Mesodermal cell (in vitro differentiated cells): ENCODE measurements around the gene NDC1.
A peak's percentile ranks its signal among the peaks of the same experiment; 100 is the strongest.

ENCODE experiments used
- H3K27ac ChIP-seq: 2 replicates; pipeline ENCODE4 v1.7.0; 2013; ENCODE audit warnings: mild to moderate bottlenecking, low read depth, low read length, moderate library complexity; ENCODE audit not compliant: severe bottlenecking
- H3K36me3 ChIP-seq: 2 replicates; pipeline ENCODE4 v1.7.1; 2013; ENCODE audit warnings: mild to moderate bottlenecking, low read length, moderate library complexity; ENCODE audit not compliant: control insufficient read depth, insufficient read depth
- H3K4me1 ChIP-seq: one replicate; pipeline ENCODE4 v1.7.1; 2013; ENCODE audit warnings: mild to moderate bottlenecking, low read length; ENCODE audit not compliant: insufficient read depth, control insufficient read depth, poor library complexity, severe bottlenecking
- H3K4me3 ChIP-seq: 2 replicates; pipeline ENCODE4 v1.7.0; 2013; ENCODE audit warnings: low read length, control low read depth, mild to moderate bottlenecking; ENCODE audit not compliant: insufficient read depth, poor library complexity, severe bottlenecking; ENCODE audit errors: extremely low read depth
- H3K9me3 ChIP-seq: 2 replicates; pipeline ENCODE4 v1.7.1; 2013; ENCODE audit warnings: mild to moderate bottlenecking, low read length, moderate library complexity; ENCODE audit not compliant: control insufficient read depth
- WGBS, 2 experiments: methylation state at CpG; one replicate each; pipeline ENCODE4 v1.1.5; 2013; ENCODE audit warnings: missing lambda C conversion rate in 2 of 2; ENCODE audit not compliant: insufficient coverage in 2 of 2; 5-methylcytosine and 5-hydroxymethylcytosine counted together

NDC1 gene

GRCh38 chr1:53804791-53805505 is 33.1 kb downstream of the NDC1 start:
- no peaks in the 10 kb centered on the region for H3K4me1 ChIP-seq
- no peak overlapping the region for H3K27ac ChIP-seq
- no peaks in the 10 kb centered on the region for H3K9me3 ChIP-seq
- H3K4me3 ChIP-seq, result no peak overlapping the region
- 92% methylated on average over 1 of the region's 3 CpGs; no CpG with 5 or more reads in 1 of the 2 experiments for WGBS, 2 experiments
- H3K36me3 ChIP-seq, result peaks cover 64% of the 10 kb centered on the region

DNA sequence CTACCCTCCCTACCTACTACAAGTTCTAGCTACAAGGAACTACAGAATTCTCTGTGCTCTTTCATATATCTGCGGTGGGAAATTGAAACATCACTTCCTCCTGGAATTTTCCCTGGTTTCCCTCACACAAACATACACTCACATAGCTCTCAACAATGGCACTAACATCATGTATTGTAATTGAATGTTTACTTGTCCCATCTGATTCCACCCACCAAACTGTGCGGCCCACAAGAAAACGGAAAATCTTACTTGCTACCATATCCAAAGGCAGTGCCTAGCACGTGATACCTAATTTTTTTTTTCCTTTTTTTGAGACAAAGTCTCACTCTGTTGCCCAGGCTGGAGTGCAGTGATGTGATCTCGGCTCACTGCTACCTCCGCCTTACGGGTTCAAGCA is 33.9 kb downstream of the NDC1 start:
- Histone ChIP-seq H3K4me3 (no peak overlapping the region), H3K4me1 (no peaks in the 10 kb centered on the region), H3K9me3 (no peaks in the 10 kb centered on the region), H3K27ac (no peak overlapping the region), H3K36me3 (peaks cover 70% of the 10 kb centered on the region)
- 87 to 88% methylated on average over 5 to 7 of the region's 7 CpGs for WGBS, 2 experiments

DNA sequence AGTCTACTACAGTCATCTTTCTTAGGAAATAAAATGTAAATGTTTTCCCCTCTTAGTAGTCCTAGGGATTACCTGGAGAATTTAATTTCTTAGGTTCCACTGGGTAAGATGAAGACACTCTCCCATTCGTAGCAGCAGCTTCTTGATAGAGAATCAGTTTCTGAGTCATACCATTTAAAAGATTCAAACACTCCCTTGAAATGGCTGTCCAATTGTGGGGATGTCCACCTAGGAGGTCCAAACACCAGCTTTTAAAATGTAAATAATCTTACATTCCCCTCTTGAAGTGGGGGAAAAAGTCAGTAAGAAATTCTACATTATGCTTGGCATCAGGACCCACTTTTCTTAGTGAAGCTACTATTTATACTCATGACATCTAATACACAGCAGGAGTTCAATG is 37.5 kb downstream of the NDC1 start:
- Histone ChIP-seq H3K4me1 (no peaks in the 10 kb centered on the region), H3K36me3 (peaks cover 74% of the 10 kb centered on the region), H3K4me3 (no peak overlapping the region), H3K27ac (no peak overlapping the region), H3K9me3 (no peaks in the 10 kb centered on the region)
- WGBS, 2 experiments, result 100% methylated on average over 1 of the region's 1 CpG; no CpG with 5 or more reads in 1 of the 2 experiments

GRCh38 chr1:53799141-53799540 is 39.0 kb downstream of the NDC1 start:
- no peaks in the 10 kb centered on the region for H3K9me3 ChIP-seq
- no peak overlapping the region for H3K4me3 ChIP-seq
- no peaks in the 10 kb centered on the region for H3K4me1 ChIP-seq
- no CpG with 5 or more reads among the region's 1 CpG for WGBS, 2 experiments
- H3K27ac ChIP-seq, result peak overlapping the region; percentile 44
- peaks cover 77% of the 10 kb centered on the region for H3K36me3 ChIP-seq

- no peaks in the 10 kb centered on the region for H3K4me1 ChIP-seq
- H3K9me3 ChIP-seq, result no peaks in the 10 kb centered on the region
- no peak overlapping the region for H3K4me3 ChIP-seq
- H3K27ac ChIP-seq, result no peak overlapping the region
- peaks cover 71% of the 10 kb centered on the region for H3K36me3 ChIP-seq
- 89 to 97% methylated on average over 3 to 4 of the region's 4 CpGs for WGBS, 2 experiments
These were observed 45.3 kb downstream of the NDC1 start for GRCh38 chr1:53792806-53793205.

GRCh38 chr1:53787655-53788054 is 50.4 kb downstream of the NDC1 start:
- no peak overlapping the region for H3K27ac ChIP-seq
- WGBS, 2 experiments, result 100% methylated on average over 1 of the region's 3 CpGs; no CpG with 5 or more reads in 1 of the 2 experiments
- no peaks in the 10 kb centered on the region for H3K9me3 ChIP-seq
- H3K4me1 ChIP-seq, result no peaks in the 10 kb centered on the region
- H3K4me3 ChIP-seq, result no peak overlapping the region
- H3K36me3 ChIP-seq, result peaks cover 60% of the 10 kb centered on the region

- Histone ChIP-seq H3K36me3 (peaks cover 59% of the 10 kb centered on the region), H3K27ac (no peak overlapping the region), H3K9me3 (no peaks in the 10 kb centered on the region), H3K4me1 (no peaks in the 10 kb centered on the region), H3K4me3 (no peak overlapping the region)
- 100% methylated on average over 1 of the region's 1 CpG; no CpG with 5 or more reads in 1 of the 2 experiments for WGBS, 2 experiments
These were observed 55.0 kb downstream of the NDC1 start for GRCh38 chr1:53783056-53783455.

DNA sequence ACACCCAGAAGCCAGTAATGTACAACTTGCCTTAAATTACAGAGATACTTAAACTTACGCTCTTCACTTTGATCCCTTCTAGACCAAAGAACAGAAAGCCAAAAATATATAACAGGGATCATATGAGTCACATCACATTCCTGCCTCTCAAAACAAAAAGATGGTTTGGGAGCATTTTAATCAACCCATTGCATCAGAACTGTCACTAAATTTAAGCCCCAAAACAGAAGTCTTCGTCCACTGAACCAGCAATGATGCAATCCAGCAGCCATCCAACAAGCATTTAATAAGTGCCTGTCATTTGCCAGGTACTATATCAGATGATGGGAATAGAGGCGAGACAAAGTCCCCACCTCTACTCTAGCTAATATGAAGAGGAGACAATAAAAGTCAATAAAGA is 56.4 kb downstream of the NDC1 start:
- peaks cover 63% of the 10 kb centered on the region for H3K36me3 ChIP-seq
- 92 to 100% methylated on average over 2 of the region's 3 CpGs for WGBS, 2 experiments

DNA sequence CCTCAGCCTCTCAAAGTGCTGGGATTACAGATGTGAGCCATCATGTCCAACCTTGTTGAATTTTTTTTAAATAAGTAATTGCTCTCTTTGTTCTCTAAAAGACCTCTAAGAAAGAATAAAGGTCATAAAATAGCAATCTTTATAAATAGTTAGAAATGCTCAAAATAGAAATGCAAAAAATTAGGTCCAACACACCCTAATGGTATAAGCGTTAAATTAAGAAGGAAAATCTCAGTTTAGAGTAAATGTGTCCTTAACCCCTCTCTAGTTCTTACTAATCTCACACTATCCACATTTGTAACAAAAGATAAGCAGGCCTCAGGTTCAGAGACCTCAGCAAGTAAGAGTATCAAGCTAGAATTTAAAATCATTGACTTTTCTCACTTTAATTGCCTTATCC is 60.8 kb downstream of the NDC1 start:
- H3K36me3 ChIP-seq, result peaks cover 47% of the 10 kb centered on the region
- H3K4me3 ChIP-seq, result no peak overlapping the region
- no CpG with 5 or more reads among the region's 1 CpG for WGBS, 2 experiments
- no peaks in the 10 kb centered on the region for H3K4me1 ChIP-seq
- no peak overlapping the region for H3K27ac ChIP-seq
- H3K9me3 ChIP-seq, result no peaks in the 10 kb centered on the region

More for the DNA sequence above, 56.4 kb downstream of the NDC1 start:
- Histone ChIP-seq H3K4me1 (no peaks in the 10 kb centered on the region), H3K4me3 (no peak overlapping the region), H3K27ac (no peak overlapping the region), H3K9me3 (no peaks in the 10 kb centered on the region)

- Histone ChIP-seq H3K36me3 (peaks cover 32% of the 10 kb centered on the region), H3K9me3 (no peaks in the 10 kb centered on the region), H3K4me1 (no peaks in the 10 kb centered on the region), H3K27ac (no peak overlapping the region), H3K4me3 (no peak overlapping the region)
- WGBS, 2 experiments, result no CpG with 5 or more reads among the region's 2 CpGs
These were observed 66.4 kb downstream of the NDC1 start for GRCh38 chr1:53771648-53772047.

DNA sequence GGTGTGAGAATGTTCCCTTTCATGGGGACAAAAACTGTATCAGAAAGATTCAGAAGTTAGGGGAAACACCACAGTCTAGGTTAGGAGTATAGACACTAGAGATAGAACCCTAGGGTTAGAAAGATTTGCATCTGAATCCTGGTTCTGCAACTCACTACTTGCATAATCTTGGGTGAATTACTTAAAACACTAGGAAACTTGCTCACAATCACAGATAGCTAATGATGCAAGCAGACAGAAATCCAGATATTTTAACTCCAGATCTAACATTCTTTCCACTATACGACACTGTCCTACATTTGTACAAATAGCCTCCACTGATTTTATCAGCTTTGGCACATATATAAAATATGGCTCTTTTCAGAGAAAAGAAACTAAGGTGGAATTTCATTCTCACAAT is 68.3 kb downstream of the NDC1 start:
- Histone ChIP-seq H3K4me1 (peaks cover 17% of the 10 kb centered on the region), H3K27ac (no peak overlapping the region), H3K36me3 (peaks cover 35% of the 10 kb centered on the region), H3K4me3 (no peak overlapping the region), H3K9me3 (no peaks in the 10 kb centered on the region)
- no CpG with 5 or more reads among the region's 1 CpG for WGBS, 2 experiments
